Testis (tissue), 3 donors: ENCODE data around the gene LIM2. TPM values are rescaled to one million over a fixed set of nuclear protein-coding genes. Genes with fewer than 3 reads are reported as not detected.
A peak's percentile ranks its signal among the peaks of the same experiment; 100 is the strongest.
"Not testable (repeated sequence)": the region's sequence is repeated elsewhere in the genome, so short reads cannot be mapped to it uniquely, and the experiment has no call there.

Source experiments
- DNase-seq: peaks from one replicate; pipeline ENCODE4 v3.0.0-alpha.2; 2019
- H3K27ac ChIP-seq, 2 donors: fragments of 200-600 bp; sonication (generic); one replicate each; pipeline ENCODE4 v1.5.1; 2019
- H3K27me3 ChIP-seq: fragments of 200-600 bp; sonication (generic); one replicate; pipeline ENCODE4 v1.5.1; 2019
- H3K36me3 ChIP-seq: fragments of 200-600 bp; sonication (generic); one replicate; pipeline ENCODE4 v1.5.1; 2017; ENCODE audit warnings: low read depth; ENCODE audit errors: missing control alignments
- H3K4me1 ChIP-seq: fragments of 200-600 bp; sonication (generic); one replicate; pipeline ENCODE4 v1.5.1; 2019
- H3K4me3 ChIP-seq, 2 donors: fragments of 200-600 bp; sonication (generic); one replicate each; pipeline ENCODE4 v1.5.1; 2017 to 2019
- H3K9me3 ChIP-seq: fragments of 200-600 bp; sonication (generic); one replicate; pipeline ENCODE4 v1.5.1; 2017
- CTCF ChIP-seq, 3 experiments: fragments of 450-650 bp in 2 of 3; fragments of 200-600 bp in 1 of 3; sonication (generic) in 1 of 3; IDR thresholded peaks; one replicate each; pipeline ENCODE4 v1.5.1; 2016 to 2019; ENCODE audit warnings: antibody characterized with exemption in 3 of 3, mild to moderate bottlenecking in 2 of 3, moderate library complexity in 1 of 3
- POLR2A ChIP-seq: fragments of 450-650 bp; IDR thresholded peaks from one replicate; pipeline ENCODE4 v1.6.1; 2017; ENCODE audit warnings: antibody characterized with exemption, mild to moderate bottlenecking, moderate library complexity
- WGBS, 2 donors: methylation state at CpG; one replicate each; pipeline ENCODE4 v1.1.5; 2018; 5-methylcytosine and 5-hydroxymethylcytosine counted together
- intact Hi-C: fragments of 100-400 bp; cut with DNase I; formaldehyde crosslinking; loops from one replicate; pipeline ENCODE4 v1.15.1; 2023; ENCODE audit warnings: low total_unique reads
- polyA plus RNA-seq: library from polyadenylated mRNA; stranded (reverse); fragments of 350-450 nt; fragmentation: Illumina TruSeq; extraction: RNeasy Lipid Tissue Mini Kit (QIAGEN cat#74804); gene quantifications from one replicate; pipeline ENCODE4 v1.2.3, GENCODE V29; 2014; ENCODE audit warnings: low read depth, low replicate concordance; ENCODE audit not compliant: insufficient read depth
- total RNA-seq, 2 donors: library from RNA; depleted of rRNA; stranded (reverse); fragments of >200 nt; gene quantifications; one replicate each; pipeline ENCODE4 v1.2.3, GENCODE V29; 2016

Gene LIM2
- total and polyA plus RNA-seq, 3 donors from 2014 or later: 0.31 to 0.91 TPM; not detected in 1

GRCh38 chr19:51407511-51408131, 19.8 kb upstream of the LIM2 start:
- Histone ChIP-seq H3K27ac (no peak overlapping the region), H3K4me3 (no peak overlapping the region), H3K4me1 (no peaks in the 10 kb centered on the region), H3K27me3 (no peaks in the 10 kb centered on the region), H3K9me3 (no peaks in the 10 kb centered on the region), H3K36me3 (no peaks in the 10 kb centered on the region)
- intact Hi-C loops: no loop called here
- 51 to 77% methylated on average over 6 of the region's 6 CpGs for WGBS, 2 donors
- peak; percentile 60 for DNase-seq
- TF ChIP-seq CTCF (IDR thresholded peaks at IDR 0.05): peak; percentile 15 to 48 (median 24)
- TF ChIP-seq POLR2A: no peak

GRCh38 chr19:51402117-51402516, 14.3 kb upstream of the LIM2 start:
- WGBS, 2 donors: 93 to 96% methylated on average over 9 of the region's 9 CpGs
- Histone ChIP-seq H3K4me1 (no peaks in the 10 kb centered on the region), H3K9me3 (no peaks in the 10 kb centered on the region), H3K27me3 (no peaks in the 10 kb centered on the region), H3K27ac (no peak overlapping the region), H3K36me3 (no peaks in the 10 kb centered on the region), H3K4me3 (no peak overlapping the region)
- TF ChIP-seq POLR2A: no peak
- TF ChIP-seq CTCF (IDR thresholded peaks at IDR 0.05): no peak
- intact Hi-C loops: no loop called here
- no peak for DNase-seq

- WGBS, 2 donors: 87 to 97% methylated on average over 7 of the region's 7 CpGs
- not testable (repeated sequence) for H3K9me3 ChIP-seq, DNase-seq, H3K27ac ChIP-seq, H3K4me3 ChIP-seq, H3K4me1 ChIP-seq, H3K27me3 ChIP-seq, H3K36me3 ChIP-seq
- intact Hi-C loops: loop anchor here (5.0 kb wide), 1 partner anchor 653 kb away; no protein-coding TSS in a partner anchor
These were observed 12.2 kb upstream of the LIM2 start for GRCh38 chr19:51399936-51400335.

GRCh38 chr19:51399231-51399630, 11.5 kb upstream of the LIM2 start:
- TF ChIP-seq POLR2A: no peak
- no peak for TF ChIP-seq CTCF (IDR thresholded peaks at IDR 0.05)
- H3K27me3 ChIP-seq: no peaks in the 10 kb centered on the region
- H3K36me3 ChIP-seq: no peaks in the 10 kb centered on the region
- H3K27ac ChIP-seq: no peak overlapping the region
- DNase-seq: no peak
- H3K4me3 ChIP-seq: no peak overlapping the region
- intact Hi-C loops: loop anchor here (5.0 kb wide), 1 partner anchor 652 kb away; no protein-coding TSS in a partner anchor
- H3K9me3 ChIP-seq: no peaks in the 10 kb centered on the region
- no peaks in the 10 kb centered on the region for H3K4me1 ChIP-seq
- 90 to 97% methylated on average over 5 of the region's 5 CpGs for WGBS, 2 donors

- H3K27me3 ChIP-seq: no peaks in the 10 kb centered on the region
- H3K4me1 ChIP-seq: peaks cover 5% of the 10 kb centered on the region
- no peaks in the 10 kb centered on the region for H3K36me3 ChIP-seq
- H3K4me3 ChIP-seq: no peak overlapping the region
- TF ChIP-seq POLR2A (no peak), CTCF (IDR thresholded peaks at IDR 0.05) (peak in 2 of 3 experiments; percentile 19 to 51)
- H3K9me3 ChIP-seq: no peaks in the 10 kb centered on the region
- WGBS, 2 donors: 54 to 55% methylated on average over 7 of the region's 7 CpGs
- no peak overlapping the region for H3K27ac ChIP-seq
- intact Hi-C loops: loop anchor here (5.0 kb wide), 1 partner anchor 651 kb away; no protein-coding TSS in a partner anchor
- DNase-seq: no peak
These were observed 10.4 kb upstream of the LIM2 start for GRCh38 chr19:51398096-51398704.

- DNase-seq, H3K36me3 ChIP-seq, H3K27ac ChIP-seq, H3K4me1 ChIP-seq, H3K9me3 ChIP-seq, H3K4me3 ChIP-seq, H3K27me3 ChIP-seq: not testable (repeated sequence)
- intact Hi-C loops: loop anchor here (5.0 kb wide), 1 partner anchor 650 kb away; no protein-coding TSS in a partner anchor
- WGBS, 2 donors: 64 to 71% methylated on average over 9 of the region's 9 CpGs
These were observed 9.7 kb upstream of the LIM2 start for GRCh38 chr19:51397453-51397852.
